WTC11 (cell line): ENCODE results near the gene MTHFD1L.

ENCODE experiments used
- GABPB1 ChIP-seq: sonication (generic); formaldehyde crosslinking; IDR thresholded peaks from 2 replicates; pipeline ENCODE4 v1.8.1; 2023; ENCODE audit warnings: mild to moderate bottlenecking, missing genetic modification reagents
- HMGXB4 ChIP-seq: sonication (generic); formaldehyde crosslinking; IDR thresholded peaks from 2 replicates; pipeline ENCODE4 v1.8.1; 2023; ENCODE audit warnings: mild to moderate bottlenecking, moderate library complexity, missing genetic modification reagents
- NR3C1 ChIP-seq: sonication (generic); formaldehyde crosslinking; conservative IDR thresholded peaks from 2 replicates; pipeline ENCODE4 v1.8.1; 2023; ENCODE audit warnings: low read depth, mild to moderate bottlenecking, missing genetic modification reagents
- ZSCAN18 ChIP-seq: fragments of 250-450 bp; sonication (Bioruptor Pico); IDR thresholded peaks from 2 replicates; pipeline ENCODE4 v2.1.2; 2022; ENCODE audit warnings: mild to moderate bottlenecking, moderate library complexity
- TF ChIP-seq, protein P1 (sequence below): fragments of 200-600 bp; IDR thresholded peaks from 2 replicates; pipeline ENCODE4 v1.8.0; 2022; ENCODE audit warnings: antibody characterized with exemption
- TF ChIP-seq, protein P2 (sequence below): sonication (generic); formaldehyde crosslinking; IDR thresholded peaks from 2 replicates; pipeline ENCODE4 v1.8.1; 2022; ENCODE audit warnings: mild to moderate bottlenecking, missing genetic modification reagents, moderate library complexity, borderline replicate concordance
- TF ChIP-seq, protein P3 (sequence below): sonication (generic); formaldehyde crosslinking; IDR thresholded peaks from 2 replicates; pipeline ENCODE4 v1.8.0; 2022; ENCODE audit warnings: mild to moderate bottlenecking, missing genetic modification reagents
- TF ChIP-seq, protein P4 (sequence below): sonication (generic); formaldehyde crosslinking; IDR thresholded peaks from 2 replicates; pipeline ENCODE4 v1.8.0; 2023; ENCODE audit warnings: mild to moderate bottlenecking, missing genetic modification reagents
- TF ChIP-seq, protein P5 (sequence below): sonication (generic); formaldehyde crosslinking; IDR thresholded peaks from 2 replicates; pipeline ENCODE4 v1.8.0; 2022; ENCODE audit warnings: mild to moderate bottlenecking, missing genetic modification reagents

GRCh38 chr6:151101816-151102694 is 236.6 kb downstream of the MTHFD1L start:
- TF ChIP-seq, protein P1, sequence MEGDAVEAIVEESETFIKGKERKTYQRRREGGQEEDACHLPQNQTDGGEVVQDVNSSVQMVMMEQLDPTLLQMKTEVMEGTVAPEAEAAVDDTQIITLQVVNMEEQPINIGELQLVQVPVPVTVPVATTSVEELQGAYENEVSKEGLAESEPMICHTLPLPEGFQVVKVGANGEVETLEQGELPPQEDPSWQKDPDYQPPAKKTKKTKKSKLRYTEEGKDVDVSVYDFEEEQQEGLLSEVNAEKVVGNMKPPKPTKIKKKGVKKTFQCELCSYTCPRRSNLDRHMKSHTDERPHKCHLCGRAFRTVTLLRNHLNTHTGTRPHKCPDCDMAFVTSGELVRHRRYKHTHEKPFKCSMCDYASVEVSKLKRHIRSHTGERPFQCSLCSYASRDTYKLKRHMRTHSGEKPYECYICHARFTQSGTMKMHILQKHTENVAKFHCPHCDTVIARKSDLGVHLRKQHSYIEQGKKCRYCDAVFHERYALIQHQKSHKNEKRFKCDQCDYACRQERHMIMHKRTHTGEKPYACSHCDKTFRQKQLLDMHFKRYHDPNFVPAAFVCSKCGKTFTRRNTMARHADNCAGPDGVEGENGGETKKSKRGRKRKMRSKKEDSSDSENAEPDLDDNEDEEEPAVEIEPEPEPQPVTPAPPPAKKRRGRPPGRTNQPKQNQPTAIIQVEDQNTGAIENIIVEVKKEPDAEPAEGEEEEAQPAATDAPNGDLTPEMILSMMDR: no peak
- TF ChIP-seq, protein P2, sequence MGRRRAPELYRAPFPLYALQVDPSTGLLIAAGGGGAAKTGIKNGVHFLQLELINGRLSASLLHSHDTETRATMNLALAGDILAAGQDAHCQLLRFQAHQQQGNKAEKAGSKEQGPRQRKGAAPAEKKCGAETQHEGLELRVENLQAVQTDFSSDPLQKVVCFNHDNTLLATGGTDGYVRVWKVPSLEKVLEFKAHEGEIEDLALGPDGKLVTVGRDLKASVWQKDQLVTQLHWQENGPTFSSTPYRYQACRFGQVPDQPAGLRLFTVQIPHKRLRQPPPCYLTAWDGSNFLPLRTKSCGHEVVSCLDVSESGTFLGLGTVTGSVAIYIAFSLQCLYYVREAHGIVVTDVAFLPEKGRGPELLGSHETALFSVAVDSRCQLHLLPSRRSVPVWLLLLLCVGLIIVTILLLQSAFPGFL (CRISPR knock-in tag): no peak
- no peak for TF ChIP-seq GABPB1 (CRISPR knock-in tag)
- TF ChIP-seq, protein P3, sequence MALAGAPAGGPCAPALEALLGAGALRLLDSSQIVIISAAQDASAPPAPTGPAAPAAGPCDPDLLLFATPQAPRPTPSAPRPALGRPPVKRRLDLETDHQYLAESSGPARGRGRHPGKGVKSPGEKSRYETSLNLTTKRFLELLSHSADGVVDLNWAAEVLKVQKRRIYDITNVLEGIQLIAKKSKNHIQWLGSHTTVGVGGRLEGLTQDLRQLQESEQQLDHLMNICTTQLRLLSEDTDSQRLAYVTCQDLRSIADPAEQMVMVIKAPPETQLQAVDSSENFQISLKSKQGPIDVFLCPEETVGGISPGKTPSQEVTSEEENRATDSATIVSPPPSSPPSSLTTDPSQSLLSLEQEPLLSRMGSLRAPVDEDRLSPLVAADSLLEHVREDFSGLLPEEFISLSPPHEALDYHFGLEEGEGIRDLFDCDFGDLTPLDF (CRISPR knock-in tag): no peak
- TF ChIP-seq HMGXB4 (CRISPR knock-in tag): no peak
- TF ChIP-seq, protein P4, sequence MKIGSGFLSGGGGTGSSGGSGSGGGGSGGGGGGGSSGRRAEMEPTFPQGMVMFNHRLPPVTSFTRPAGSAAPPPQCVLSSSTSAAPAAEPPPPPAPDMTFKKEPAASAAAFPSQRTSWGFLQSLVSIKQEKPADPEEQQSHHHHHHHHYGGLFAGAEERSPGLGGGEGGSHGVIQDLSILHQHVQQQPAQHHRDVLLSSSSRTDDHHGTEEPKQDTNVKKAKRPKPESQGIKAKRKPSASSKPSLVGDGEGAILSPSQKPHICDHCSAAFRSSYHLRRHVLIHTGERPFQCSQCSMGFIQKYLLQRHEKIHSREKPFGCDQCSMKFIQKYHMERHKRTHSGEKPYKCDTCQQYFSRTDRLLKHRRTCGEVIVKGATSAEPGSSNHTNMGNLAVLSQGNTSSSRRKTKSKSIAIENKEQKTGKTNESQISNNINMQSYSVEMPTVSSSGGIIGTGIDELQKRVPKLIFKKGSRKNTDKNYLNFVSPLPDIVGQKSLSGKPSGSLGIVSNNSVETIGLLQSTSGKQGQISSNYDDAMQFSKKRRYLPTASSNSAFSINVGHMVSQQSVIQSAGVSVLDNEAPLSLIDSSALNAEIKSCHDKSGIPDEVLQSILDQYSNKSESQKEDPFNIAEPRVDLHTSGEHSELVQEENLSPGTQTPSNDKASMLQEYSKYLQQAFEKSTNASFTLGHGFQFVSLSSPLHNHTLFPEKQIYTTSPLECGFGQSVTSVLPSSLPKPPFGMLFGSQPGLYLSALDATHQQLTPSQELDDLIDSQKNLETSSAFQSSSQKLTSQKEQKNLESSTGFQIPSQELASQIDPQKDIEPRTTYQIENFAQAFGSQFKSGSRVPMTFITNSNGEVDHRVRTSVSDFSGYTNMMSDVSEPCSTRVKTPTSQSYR (CRISPR knock-in tag): no peak
- TF ChIP-seq, protein P5, sequence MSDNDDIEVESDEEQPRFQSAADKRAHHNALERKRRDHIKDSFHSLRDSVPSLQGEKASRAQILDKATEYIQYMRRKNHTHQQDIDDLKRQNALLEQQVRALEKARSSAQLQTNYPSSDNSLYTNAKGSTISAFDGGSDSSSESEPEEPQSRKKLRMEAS (CRISPR knock-in tag): no peak
- TF ChIP-seq ZSCAN18 (CRISPR knock-in tag): no peak
- no peak for TF ChIP-seq NR3C1 (CRISPR knock-in tag)
